Liver (tissue), 3 donors: ENCODE results near the gene CAMKMT.

Experiments used
- EGR1 ChIP-seq, 2 donors: IDR thresholded peaks; 2 replicates each; pipeline ENCODE4 v1.6.1; 2016 to 2018; ENCODE audit warnings: antibody characterized with exemption in 2 of 2, low read depth in 2 of 2
- FOXA1 ChIP-seq: IDR thresholded peaks from 2 replicates; pipeline ENCODE4 v1.6.1; 2016; ENCODE audit warnings: antibody characterized with exemption
- GABPA ChIP-seq, 2 donors: IDR thresholded peaks in 1 of 2; conservative IDR thresholded peaks in 1 of 2; 2 replicates each; pipeline ENCODE4 v1.6.1; 2016; ENCODE audit warnings: antibody characterized with exemption in 2 of 2, mild to moderate bottlenecking in 1 of 2, moderate library complexity in 1 of 2
- NR2F2 ChIP-seq: IDR thresholded peaks from 2 replicates; pipeline ENCODE4 v1.6.1; 2016; ENCODE audit warnings: antibody characterized with exemption
- RAD21 ChIP-seq, 2 donors: IDR thresholded peaks; 2 replicates each; pipeline ENCODE4 v1.6.1; 2016; ENCODE audit warnings: antibody characterized with exemption in 2 of 2, mild to moderate bottlenecking in 2 of 2
- SP1 ChIP-seq: IDR thresholded peaks from 2 replicates; pipeline ENCODE4 v1.6.1; 2018; ENCODE audit warnings: antibody characterized with exemption, mild to moderate bottlenecking
- TF ChIP-seq, protein P1 (sequence below): IDR thresholded peaks from 2 replicates; pipeline ENCODE4 v1.6.1; 2016; ENCODE audit warnings: antibody characterized with exemption, mild to moderate bottlenecking
- TF ChIP-seq, protein P2 (sequence below): fragments of 150-350 bp; IDR thresholded peaks from 2 replicates; pipeline ENCODE4 v1.5.1; 2017; ENCODE audit warnings: improper control_type of control experiment, low read depth, low read length; ENCODE audit not compliant: missing input control
- TF ChIP-seq, protein P3 (sequence below): IDR thresholded peaks from 2 replicates; pipeline ENCODE4 v1.6.1; 2016; ENCODE audit warnings: antibody characterized with exemption
- TF ChIP-seq, protein P4 (sequence below): IDR thresholded peaks from 2 replicates; pipeline ENCODE4 v1.6.1; 2016; ENCODE audit warnings: antibody characterized with exemption
- TF ChIP-seq, protein P5 (sequence below): IDR thresholded peaks from 2 replicates; pipeline ENCODE4 v1.6.1; 2016; ENCODE audit warnings: antibody characterized with exemption
- donor health status: healthy.
- donor health status: healthy.

DNA sequence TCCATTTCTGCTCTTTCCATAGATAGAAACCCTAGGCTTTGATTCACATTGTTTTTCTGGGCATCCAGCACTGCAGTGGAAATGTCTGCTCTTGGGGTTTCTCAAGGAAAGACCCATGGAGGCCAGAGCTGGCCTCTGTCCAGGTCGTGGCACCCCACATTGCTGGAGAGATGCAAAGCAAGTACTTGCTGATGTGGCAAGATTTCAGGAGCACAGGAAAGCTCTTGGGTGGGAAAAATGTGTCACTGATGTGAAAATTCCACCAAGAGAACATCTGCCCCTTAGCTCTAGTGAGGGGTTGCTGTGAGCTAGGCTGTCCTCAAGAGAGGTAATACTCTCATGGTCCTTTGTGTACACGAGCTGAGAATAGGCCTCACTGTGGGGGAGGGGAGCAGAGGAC is 423.7 kb downstream of the CAMKMT start:
- TF ChIP-seq SP1 (no peak), RAD21 (IDR thresholded peaks at IDR 0.05) (no peak), FOXA1 (no peak), NR2F2 (no peak), EGR1 (IDR thresholded peaks at IDR 0.05; ENCODE audit: low read depth in 2 of 2) (no peak), GABPA (IDR thresholded peaks at IDR 0.05 in 1 of 2, conservative IDR thresholded peaks at IDR 0.05 in 1 of 2) (no peak)
- TF ChIP-seq, protein P1, sequence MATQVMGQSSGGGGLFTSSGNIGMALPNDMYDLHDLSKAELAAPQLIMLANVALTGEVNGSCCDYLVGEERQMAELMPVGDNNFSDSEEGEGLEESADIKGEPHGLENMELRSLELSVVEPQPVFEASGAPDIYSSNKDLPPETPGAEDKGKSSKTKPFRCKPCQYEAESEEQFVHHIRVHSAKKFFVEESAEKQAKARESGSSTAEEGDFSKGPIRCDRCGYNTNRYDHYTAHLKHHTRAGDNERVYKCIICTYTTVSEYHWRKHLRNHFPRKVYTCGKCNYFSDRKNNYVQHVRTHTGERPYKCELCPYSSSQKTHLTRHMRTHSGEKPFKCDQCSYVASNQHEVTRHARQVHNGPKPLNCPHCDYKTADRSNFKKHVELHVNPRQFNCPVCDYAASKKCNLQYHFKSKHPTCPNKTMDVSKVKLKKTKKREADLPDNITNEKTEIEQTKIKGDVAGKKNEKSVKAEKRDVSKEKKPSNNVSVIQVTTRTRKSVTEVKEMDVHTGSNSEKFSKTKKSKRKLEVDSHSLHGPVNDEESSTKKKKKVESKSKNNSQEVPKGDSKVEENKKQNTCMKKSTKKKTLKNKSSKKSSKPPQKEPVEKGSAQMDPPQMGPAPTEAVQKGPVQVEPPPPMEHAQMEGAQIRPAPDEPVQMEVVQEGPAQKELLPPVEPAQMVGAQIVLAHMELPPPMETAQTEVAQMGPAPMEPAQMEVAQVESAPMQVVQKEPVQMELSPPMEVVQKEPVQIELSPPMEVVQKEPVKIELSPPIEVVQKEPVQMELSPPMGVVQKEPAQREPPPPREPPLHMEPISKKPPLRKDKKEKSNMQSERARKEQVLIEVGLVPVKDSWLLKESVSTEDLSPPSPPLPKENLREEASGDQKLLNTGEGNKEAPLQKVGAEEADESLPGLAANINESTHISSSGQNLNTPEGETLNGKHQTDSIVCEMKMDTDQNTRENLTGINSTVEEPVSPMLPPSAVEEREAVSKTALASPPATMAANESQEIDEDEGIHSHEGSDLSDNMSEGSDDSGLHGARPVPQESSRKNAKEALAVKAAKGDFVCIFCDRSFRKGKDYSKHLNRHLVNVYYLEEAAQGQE: no peak
- TF ChIP-seq, protein P2, sequence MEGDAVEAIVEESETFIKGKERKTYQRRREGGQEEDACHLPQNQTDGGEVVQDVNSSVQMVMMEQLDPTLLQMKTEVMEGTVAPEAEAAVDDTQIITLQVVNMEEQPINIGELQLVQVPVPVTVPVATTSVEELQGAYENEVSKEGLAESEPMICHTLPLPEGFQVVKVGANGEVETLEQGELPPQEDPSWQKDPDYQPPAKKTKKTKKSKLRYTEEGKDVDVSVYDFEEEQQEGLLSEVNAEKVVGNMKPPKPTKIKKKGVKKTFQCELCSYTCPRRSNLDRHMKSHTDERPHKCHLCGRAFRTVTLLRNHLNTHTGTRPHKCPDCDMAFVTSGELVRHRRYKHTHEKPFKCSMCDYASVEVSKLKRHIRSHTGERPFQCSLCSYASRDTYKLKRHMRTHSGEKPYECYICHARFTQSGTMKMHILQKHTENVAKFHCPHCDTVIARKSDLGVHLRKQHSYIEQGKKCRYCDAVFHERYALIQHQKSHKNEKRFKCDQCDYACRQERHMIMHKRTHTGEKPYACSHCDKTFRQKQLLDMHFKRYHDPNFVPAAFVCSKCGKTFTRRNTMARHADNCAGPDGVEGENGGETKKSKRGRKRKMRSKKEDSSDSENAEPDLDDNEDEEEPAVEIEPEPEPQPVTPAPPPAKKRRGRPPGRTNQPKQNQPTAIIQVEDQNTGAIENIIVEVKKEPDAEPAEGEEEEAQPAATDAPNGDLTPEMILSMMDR: no peak
- TF ChIP-seq, protein P3, sequence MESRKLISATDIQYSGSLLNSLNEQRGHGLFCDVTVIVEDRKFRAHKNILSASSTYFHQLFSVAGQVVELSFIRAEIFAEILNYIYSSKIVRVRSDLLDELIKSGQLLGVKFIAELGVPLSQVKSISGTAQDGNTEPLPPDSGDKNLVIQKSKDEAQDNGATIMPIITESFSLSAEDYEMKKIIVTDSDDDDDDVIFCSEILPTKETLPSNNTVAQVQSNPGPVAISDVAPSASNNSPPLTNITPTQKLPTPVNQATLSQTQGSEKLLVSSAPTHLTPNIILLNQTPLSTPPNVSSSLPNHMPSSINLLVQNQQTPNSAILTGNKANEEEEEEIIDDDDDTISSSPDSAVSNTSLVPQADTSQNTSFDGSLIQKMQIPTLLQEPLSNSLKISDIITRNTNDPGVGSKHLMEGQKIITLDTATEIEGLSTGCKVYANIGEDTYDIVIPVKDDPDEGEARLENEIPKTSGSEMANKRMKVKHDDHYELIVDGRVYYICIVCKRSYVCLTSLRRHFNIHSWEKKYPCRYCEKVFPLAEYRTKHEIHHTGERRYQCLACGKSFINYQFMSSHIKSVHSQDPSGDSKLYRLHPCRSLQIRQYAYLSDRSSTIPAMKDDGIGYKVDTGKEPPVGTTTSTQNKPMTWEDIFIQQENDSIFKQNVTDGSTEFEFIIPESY: no peak
- TF ChIP-seq, protein P4, sequence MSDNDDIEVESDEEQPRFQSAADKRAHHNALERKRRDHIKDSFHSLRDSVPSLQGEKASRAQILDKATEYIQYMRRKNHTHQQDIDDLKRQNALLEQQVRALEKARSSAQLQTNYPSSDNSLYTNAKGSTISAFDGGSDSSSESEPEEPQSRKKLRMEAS: no peak
- TF ChIP-seq, protein P5, sequence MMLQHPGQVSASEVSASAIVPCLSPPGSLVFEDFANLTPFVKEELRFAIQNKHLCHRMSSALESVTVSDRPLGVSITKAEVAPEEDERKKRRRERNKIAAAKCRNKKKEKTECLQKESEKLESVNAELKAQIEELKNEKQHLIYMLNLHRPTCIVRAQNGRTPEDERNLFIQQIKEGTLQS: no peak
